RWPE2 (cell line): Measurements from ENCODE around the gene PYGO2.

ENCODE experiments used
- ATAC-seq: fragments of 200-7000 bp; cut with Tn5 transposase; 3 replicates; pipeline ENCODE4 v1.9.1; 2021; ENCODE audit warnings: low read depth
- DNase-seq: peaks from one replicate; pipeline ENCODE4 v3.0.0-alpha.2; 2020; ENCODE audit warnings: low spot score
- H3K27ac ChIP-seq: fragments of 450-650 bp; 2 replicates; pipeline ENCODE4 v1.5.1; 2017; ENCODE audit warnings: mild to moderate bottlenecking; ENCODE audit not compliant: poor library complexity, severe bottlenecking
- H3K27me3 ChIP-seq: fragments of 250-450 bp; sonication (Bioruptor Pico); 2 replicates; pipeline ENCODE4 v1.5.1; 2021; ENCODE audit warnings: mild to moderate bottlenecking, moderate library complexity; ENCODE audit not compliant: insufficient read depth, poor library complexity, severe bottlenecking
- H3K36me3 ChIP-seq: fragments of 250-450 bp; sonication (Bioruptor Pico); 2 replicates; pipeline ENCODE4 v1.5.1; 2020; ENCODE audit warnings: low read depth, mild to moderate bottlenecking, moderate library complexity
- H3K4me1 ChIP-seq: fragments of 250-450 bp; sonication (Bioruptor Pico); 2 replicates; pipeline ENCODE4 v1.5.1; 2021; ENCODE audit warnings: mild to moderate bottlenecking, moderate library complexity; ENCODE audit not compliant: insufficient read depth, poor library complexity, severe bottlenecking
- H3K4me3 ChIP-seq: fragments of 250-450 bp; sonication (Bioruptor Pico); 2 replicates; pipeline ENCODE4 v1.5.1; 2021; ENCODE audit warnings: mild to moderate bottlenecking, moderate library complexity; ENCODE audit not compliant: severe bottlenecking
- H3K9me3 ChIP-seq: fragments of 250-450 bp; sonication (Bioruptor Pico); 2 replicates; pipeline ENCODE4 v1.5.1; 2021; ENCODE audit warnings: mild to moderate bottlenecking, moderate library complexity; ENCODE audit not compliant: severe bottlenecking
- TF ChIP-seq, protein P1 (sequence below): fragments of 450-650 bp; IDR thresholded peaks from one replicate; pipeline ENCODE4 v1.5.1; 2017; ENCODE audit warnings: mild to moderate bottlenecking, moderate library complexity; ENCODE audit not compliant: poor library complexity, severe bottlenecking

The PYGO2 gene

DNA sequence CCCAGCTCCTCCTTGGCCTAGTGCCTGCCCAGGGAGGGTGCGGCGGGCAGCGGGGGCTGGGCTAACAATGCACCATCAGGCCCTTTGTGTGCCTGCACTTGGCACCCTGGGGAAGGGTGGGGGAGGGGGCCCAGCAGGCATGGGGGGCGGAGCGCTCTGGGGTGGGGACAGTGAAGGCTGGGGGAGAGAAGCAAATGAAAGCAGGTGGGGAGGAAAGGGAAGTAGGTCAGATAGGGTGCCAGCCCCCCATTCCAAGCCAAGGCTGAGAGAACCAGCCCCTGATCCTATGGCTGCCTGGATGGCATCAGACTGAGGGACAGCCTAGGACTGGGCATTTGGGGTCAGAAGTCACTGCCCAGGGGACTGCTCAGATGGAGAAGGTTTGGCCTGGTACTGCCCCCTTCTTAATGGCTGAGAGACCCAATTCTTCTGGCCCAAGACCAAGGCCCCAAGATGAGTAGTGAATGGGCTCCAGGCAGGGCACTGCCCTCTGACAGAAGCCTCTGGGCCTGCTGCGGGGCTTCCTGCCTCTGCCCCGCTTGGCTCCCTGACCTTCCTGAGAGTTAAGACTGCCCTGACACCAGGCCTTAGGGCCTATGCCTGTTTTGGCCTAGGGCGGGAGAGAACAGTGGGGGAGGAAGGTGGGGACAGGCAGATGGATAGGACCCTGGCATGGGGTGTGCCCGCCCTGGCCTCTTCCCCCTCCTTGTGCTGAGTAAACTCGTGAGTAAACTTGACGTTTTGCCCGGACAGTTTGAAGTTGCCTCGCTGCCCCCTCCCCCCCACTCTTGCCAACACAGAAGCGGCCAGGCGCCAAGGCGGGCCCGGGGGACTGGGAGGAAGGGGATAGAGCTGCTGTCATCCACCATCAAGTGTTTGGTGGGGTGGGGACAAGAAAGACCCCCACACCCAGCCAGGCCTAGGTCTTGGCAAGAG is 43.8 kb upstream of the PYGO2 start:
- ATAC-seq (peak; percentile 37), DNase-seq (peak; percentile 82)
- Histone ChIP-seq H3K4me3 (no peak overlapping the region), H3K36me3 (peaks cover 38% of the 10 kb centered on the region), H3K27ac (peak overlapping the region; percentile 96), H3K27me3 (no peaks in the 10 kb centered on the region), H3K9me3 (no peaks in the 10 kb centered on the region), H3K4me1 (peaks cover 42% of the 10 kb centered on the region)
- TF ChIP-seq, protein P1, sequence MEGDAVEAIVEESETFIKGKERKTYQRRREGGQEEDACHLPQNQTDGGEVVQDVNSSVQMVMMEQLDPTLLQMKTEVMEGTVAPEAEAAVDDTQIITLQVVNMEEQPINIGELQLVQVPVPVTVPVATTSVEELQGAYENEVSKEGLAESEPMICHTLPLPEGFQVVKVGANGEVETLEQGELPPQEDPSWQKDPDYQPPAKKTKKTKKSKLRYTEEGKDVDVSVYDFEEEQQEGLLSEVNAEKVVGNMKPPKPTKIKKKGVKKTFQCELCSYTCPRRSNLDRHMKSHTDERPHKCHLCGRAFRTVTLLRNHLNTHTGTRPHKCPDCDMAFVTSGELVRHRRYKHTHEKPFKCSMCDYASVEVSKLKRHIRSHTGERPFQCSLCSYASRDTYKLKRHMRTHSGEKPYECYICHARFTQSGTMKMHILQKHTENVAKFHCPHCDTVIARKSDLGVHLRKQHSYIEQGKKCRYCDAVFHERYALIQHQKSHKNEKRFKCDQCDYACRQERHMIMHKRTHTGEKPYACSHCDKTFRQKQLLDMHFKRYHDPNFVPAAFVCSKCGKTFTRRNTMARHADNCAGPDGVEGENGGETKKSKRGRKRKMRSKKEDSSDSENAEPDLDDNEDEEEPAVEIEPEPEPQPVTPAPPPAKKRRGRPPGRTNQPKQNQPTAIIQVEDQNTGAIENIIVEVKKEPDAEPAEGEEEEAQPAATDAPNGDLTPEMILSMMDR, result no peak

DNA sequence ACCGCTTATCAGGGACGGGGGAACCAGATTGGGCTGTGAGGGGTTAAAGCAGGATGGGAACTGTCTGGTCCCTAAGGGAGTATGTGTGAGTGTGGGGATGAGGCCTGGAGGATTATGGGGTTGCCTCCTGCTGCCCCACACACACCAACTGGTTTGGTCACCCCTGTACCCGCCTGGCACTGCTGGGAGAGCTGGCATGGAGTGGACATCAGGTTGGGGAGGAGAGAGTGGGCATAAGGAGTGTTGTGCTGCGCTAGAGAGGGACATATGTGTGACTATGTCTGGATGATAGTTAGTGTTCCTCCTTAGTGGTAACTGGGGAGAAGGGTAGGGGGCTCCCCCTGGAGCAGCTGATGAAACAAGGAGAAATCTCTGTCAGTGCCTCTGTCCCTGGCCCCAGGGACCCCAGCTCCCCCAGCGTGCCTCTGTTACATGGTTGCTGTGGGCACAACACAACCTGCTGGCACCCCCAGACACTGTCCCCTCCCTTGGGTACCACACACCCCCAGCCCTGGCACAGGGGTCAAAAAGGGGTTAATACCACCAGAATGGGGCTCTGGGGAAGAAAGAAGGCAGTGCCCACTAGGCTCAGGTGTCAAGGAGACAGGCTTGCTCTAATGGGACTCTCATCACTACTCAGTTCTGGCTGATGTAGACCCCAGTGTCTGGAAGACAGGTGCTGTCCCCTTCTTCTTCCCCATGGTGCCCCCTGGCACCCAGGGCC is 42.9 kb upstream of the PYGO2 start:
- H3K9me3 ChIP-seq, result no peaks in the 10 kb centered on the region
- peak; percentile 46 for DNase-seq
- H3K4me1 ChIP-seq, result peaks cover 48% of the 10 kb centered on the region
- H3K4me3 ChIP-seq, result peak overlapping the region; percentile 93
- H3K27ac ChIP-seq, result peak overlapping the region; percentile 96
- ATAC-seq, result no peak
- TF ChIP-seq, protein P1, result no peak
- no peaks in the 10 kb centered on the region for H3K27me3 ChIP-seq
- H3K36me3 ChIP-seq, result peaks cover 38% of the 10 kb centered on the region

DNA sequence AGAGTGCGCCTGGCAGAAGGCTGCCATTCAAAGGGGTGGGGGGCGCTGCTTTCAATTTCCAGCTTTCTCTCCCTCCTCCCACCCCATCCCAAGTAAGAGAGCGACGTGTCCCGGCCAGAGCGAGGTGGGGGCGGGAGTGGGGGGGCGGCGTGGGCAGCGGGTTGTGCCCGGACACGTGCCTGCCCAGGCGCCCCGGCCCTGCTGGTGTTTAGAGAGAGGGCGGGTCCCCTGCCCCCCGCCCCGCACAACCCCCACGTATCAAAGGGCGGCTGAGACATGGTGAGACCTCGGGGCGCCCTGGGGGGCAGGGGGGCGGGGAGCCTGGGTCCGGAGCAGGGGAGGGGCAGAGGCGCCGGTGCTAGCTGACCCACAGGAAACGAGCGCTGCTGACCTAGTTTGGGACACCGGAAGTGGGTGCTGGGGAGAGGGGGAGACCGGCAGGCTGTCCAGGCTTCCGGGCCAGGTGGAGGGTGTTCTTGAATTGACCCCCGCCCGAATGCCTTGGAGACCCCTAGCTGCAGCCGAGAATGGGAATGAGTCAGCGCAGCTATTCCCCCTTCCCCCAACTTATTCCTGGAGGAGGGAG is 42.3 kb upstream of the PYGO2 start:
- peaks cover 36% of the 10 kb centered on the region for H3K36me3 ChIP-seq
- DNase-seq, result peak; percentile 78
- no peaks in the 10 kb centered on the region for H3K9me3 ChIP-seq
- H3K4me1 ChIP-seq, result peaks cover 48% of the 10 kb centered on the region
- no peaks in the 10 kb centered on the region for H3K27me3 ChIP-seq
- peak overlapping the region; percentile 96 for H3K27ac ChIP-seq
- TF ChIP-seq, protein P1, result no peak
- peak overlapping the region; percentile 93 for H3K4me3 ChIP-seq
- peak; percentile 3; the same call in 1 of the 3 replicates for ATAC-seq

DNA sequence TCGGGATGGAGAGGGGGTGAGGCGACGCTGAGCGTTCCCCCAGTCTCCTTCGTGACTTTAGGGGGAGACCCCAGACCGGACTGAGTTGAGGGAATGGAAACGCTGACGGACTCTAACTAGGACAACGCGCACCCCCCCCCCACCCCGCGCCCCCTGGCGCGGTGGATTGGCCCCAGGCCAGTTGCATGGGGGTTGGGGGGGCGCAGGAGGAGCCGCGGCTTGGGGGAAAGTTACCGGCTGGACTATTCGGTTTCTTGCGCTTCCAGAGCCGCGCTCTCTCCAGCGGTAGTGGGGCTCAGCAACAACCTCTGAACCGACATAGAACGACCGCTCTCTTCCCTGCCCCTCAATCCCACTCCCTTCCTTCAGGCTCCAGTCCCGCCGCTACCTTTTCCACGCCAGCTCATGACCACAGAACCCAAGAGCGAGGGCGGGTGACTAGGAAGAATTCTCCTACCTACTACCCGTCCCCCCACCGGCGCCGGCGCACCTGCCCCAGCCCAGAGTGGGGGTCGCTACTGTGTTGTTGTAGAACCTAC is 41.7 kb upstream of the PYGO2 start:
- H3K4me3 ChIP-seq, result peak overlapping the region; percentile 93
- peaks cover 45% of the 10 kb centered on the region for H3K4me1 ChIP-seq
- DNase-seq (peak; percentile 70), ATAC-seq (no peak)
- TF ChIP-seq, protein P1, result no peak
- no peaks in the 10 kb centered on the region for H3K9me3 ChIP-seq
- peaks cover 30% of the 10 kb centered on the region for H3K36me3 ChIP-seq
- H3K27me3 ChIP-seq, result no peaks in the 10 kb centered on the region
- peak overlapping the region; percentile 96 for H3K27ac ChIP-seq
